Right atrium auricular region (tissue), 2 donors: Measurements from ENCODE around the gene SCMH1. TPM values are rescaled to one million over a fixed set of nuclear protein-coding genes. Genes with fewer than 3 reads are reported as not detected.
"Not testable (repeated sequence)": the region's sequence is repeated elsewhere in the genome, so short reads cannot be mapped to it uniquely, and the experiment has no call there.

Source experiments
- DNase-seq: peaks from one replicate; pipeline ENCODE4 v3.0.0-alpha.2; 2019; ENCODE audit warnings: low spot score
- H3K27ac ChIP-seq, 2 donors: fragments of 200-600 bp; sonication (generic); 1 replicate in 1 of 2; 2 replicates in 1 of 2; pipeline ENCODE4 v1.5.1; 2016 to 2019
- H3K27me3 ChIP-seq, 2 donors: fragments of 200-600 bp; sonication (generic); one replicate each; pipeline versions ENCODE4 v1.5.1 to v1.6.0; 2017 to 2019
- H3K36me3 ChIP-seq: fragments of 200-600 bp; sonication (generic); one replicate; pipeline ENCODE4 v1.5.1; 2016
- H3K4me1 ChIP-seq, 2 donors: fragments of 200-600 bp; sonication (generic); one replicate each; pipeline versions ENCODE4 v1.5.1 to v1.6.0; 2017 to 2019
- H3K4me3 ChIP-seq, 2 donors: fragments of 200-600 bp; sonication (generic); 1 replicate in 1 of 2; 2 replicates in 1 of 2; pipeline ENCODE4 v1.5.1; 2017 to 2019; ENCODE audit warnings: mild to moderate bottlenecking in 1 of 2, moderate library complexity in 1 of 2
- H3K9me3 ChIP-seq, 2 donors: fragments of 200-600 bp; sonication (generic); one replicate each; pipeline ENCODE4 v1.5.1; 2019
- total RNA-seq, 2 donors: library from RNA; depleted of rRNA; stranded (reverse); fragments of >200 nt; gene quantifications; one replicate each; pipeline ENCODE4 v1.1.0, GENCODE V29; 2016
- TF ChIP-seq, protein P1 (sequence below), 2 donors: fragments of 200-600 bp; sonication (generic); IDR thresholded peaks; one replicate each; pipeline ENCODE4 v1.5.1; 2019; ENCODE audit warnings: antibody characterized with exemption in 2 of 2

Gene SCMH1
- total RNA-seq, 2 donors from 2014 or later, result 50.1 to 62.5 TPM

DNA sequence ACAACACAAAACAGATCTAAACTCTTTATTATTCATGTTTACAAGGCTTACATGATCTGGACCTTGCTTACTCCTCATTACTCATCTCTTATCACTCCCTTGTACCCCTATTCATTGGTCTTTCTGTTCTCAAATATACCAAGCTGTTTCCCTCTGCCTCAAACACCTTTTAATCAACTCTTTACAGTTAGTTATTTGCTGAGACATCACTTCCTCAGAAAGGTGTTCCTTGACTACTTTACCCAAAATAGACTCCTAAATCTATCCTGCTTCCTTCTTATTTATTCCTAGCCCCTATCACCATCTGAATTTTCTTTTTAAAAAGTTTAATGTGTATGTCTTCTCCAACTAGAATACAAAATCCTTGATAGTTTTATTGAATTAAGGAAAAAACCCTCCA lies 120.0 kb downstream of the SCMH1 start:
- DNase-seq, result no peak
- TF ChIP-seq, protein P1, sequence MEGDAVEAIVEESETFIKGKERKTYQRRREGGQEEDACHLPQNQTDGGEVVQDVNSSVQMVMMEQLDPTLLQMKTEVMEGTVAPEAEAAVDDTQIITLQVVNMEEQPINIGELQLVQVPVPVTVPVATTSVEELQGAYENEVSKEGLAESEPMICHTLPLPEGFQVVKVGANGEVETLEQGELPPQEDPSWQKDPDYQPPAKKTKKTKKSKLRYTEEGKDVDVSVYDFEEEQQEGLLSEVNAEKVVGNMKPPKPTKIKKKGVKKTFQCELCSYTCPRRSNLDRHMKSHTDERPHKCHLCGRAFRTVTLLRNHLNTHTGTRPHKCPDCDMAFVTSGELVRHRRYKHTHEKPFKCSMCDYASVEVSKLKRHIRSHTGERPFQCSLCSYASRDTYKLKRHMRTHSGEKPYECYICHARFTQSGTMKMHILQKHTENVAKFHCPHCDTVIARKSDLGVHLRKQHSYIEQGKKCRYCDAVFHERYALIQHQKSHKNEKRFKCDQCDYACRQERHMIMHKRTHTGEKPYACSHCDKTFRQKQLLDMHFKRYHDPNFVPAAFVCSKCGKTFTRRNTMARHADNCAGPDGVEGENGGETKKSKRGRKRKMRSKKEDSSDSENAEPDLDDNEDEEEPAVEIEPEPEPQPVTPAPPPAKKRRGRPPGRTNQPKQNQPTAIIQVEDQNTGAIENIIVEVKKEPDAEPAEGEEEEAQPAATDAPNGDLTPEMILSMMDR (IDR thresholded peaks at IDR 0.05), result no peak
- no peaks in the 10 kb centered on the region for H3K9me3 ChIP-seq

GRCh38 chr1:41118645-41119044 lies 123.5 kb downstream of the SCMH1 start:
- H3K27me3 ChIP-seq, result no peaks in the 10 kb centered on the region
- TF ChIP-seq, protein P1 (IDR thresholded peaks at IDR 0.05), result no peak
- no peak overlapping the region for H3K27ac ChIP-seq
- no peak overlapping the region for H3K4me3 ChIP-seq
- DNase-seq, result no peak
- peaks cover 10% of the 10 kb centered on the region for H3K36me3 ChIP-seq
- H3K9me3 ChIP-seq, result no peaks in the 10 kb centered on the region
- H3K4me1 ChIP-seq, result no peaks in the 10 kb centered on the region

More for the DNA sequence above, 120.0 kb downstream of the SCMH1 start:
- Histone ChIP-seq H3K27ac (no peak overlapping the region), H3K36me3 (peaks cover 3% of the 10 kb centered on the region), H3K27me3 (no peaks in the 10 kb centered on the region), H3K4me1 (no peaks in the 10 kb centered on the region), H3K4me3 (no peak overlapping the region)

DNA sequence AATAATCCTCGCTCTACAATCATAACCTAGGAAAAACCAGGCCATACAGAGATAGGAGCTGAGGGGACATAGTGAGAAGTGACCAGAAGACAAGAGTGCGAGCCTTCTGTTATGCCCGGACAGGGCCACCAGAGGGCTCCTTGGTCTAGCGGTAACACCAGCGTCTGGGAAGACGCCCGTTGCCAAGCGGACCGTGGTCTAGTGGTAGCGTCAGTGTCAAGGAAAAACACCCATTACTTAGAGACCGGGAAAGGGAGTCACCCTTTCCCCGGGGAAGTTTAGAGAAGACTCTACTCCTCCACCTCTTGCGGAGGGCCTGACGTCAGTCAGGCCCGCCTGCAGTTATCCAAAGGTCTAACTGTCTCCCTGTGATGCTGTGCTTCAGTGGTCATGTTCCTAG lies 124.9 kb downstream of the SCMH1 start:
- H3K4me1 ChIP-seq, H3K9me3 ChIP-seq, H3K27ac ChIP-seq, H3K4me3 ChIP-seq, DNase-seq, H3K27me3 ChIP-seq: not testable (repeated sequence)
- TF ChIP-seq, protein P1 (IDR thresholded peaks at IDR 0.05), result peak in 1 of 2 donors; percentile 25
- H3K36me3 ChIP-seq, result peaks cover 17% of the 10 kb centered on the region

GRCh38 chr1:41110736-41111135 lies 131.4 kb downstream of the SCMH1 start:
- Histone ChIP-seq H3K36me3 (peaks cover 10% of the 10 kb centered on the region), H3K27me3 (no peaks in the 10 kb centered on the region), H3K27ac (no peak overlapping the region), H3K9me3 (no peaks in the 10 kb centered on the region), H3K4me1 (peaks cover 0 to 29% of the 10 kb centered on the region in 2 donors), H3K4me3 (no peak overlapping the region)
- TF ChIP-seq, protein P1 (IDR thresholded peaks at IDR 0.05), result no peak
- no peak for DNase-seq

- peaks cover 0 to 29% of the 10 kb centered on the region in 2 donors for H3K4me1 ChIP-seq
- H3K27me3 ChIP-seq, result no peaks in the 10 kb centered on the region
- no peaks in the 10 kb centered on the region for H3K9me3 ChIP-seq
- TF ChIP-seq, protein P1 (IDR thresholded peaks at IDR 0.05), result no peak
- DNase-seq, result no peak
- peaks cover 10% of the 10 kb centered on the region for H3K36me3 ChIP-seq
- H3K27ac ChIP-seq, result peak overlapping the region; percentile 69 to 88
- H3K4me3 ChIP-seq, result no peak overlapping the region
Measured at GRCh38 chr1:41110286-41110685, 131.8 kb downstream of the SCMH1 start.
